HG02798 (cell line): ENCODE data around the gene PCDHB7.
"Not testable (repeated sequence)": the region's sequence is repeated elsewhere in the genome, so short reads cannot be mapped to it uniquely, and the experiment has no call there.

ENCODE experiments used
- ATAC-seq: cut with Tn5 transposase; IDR thresholded peaks from one replicate; pipeline ENCODE4 v1.9.1; 2021; ENCODE audit warnings: mild to moderate bottlenecking; ENCODE audit not compliant: unreplicated experiment, poor library complexity

Gene PCDHB7

DNA sequence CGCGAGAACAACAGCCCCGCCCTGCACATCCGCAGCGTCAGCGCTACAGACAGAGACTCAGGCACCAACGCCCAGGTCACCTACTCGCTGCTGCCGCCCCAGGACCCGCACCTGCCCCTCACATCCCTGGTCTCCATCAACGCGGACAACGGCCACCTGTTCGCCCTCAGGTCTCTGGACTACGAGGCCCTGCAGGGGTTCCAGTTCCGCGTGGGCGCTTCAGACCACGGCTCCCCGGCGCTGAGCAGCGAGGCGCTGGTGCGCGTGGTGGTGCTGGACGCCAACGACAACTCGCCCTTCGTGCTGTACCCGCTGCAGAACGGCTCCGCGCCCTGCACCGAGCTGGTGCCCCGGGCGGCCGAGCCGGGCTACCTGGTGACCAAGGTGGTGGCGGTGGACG lies 43.1 kb downstream of the PCDHB7 start:
- not testable (repeated sequence) for ATAC-seq

DNA sequence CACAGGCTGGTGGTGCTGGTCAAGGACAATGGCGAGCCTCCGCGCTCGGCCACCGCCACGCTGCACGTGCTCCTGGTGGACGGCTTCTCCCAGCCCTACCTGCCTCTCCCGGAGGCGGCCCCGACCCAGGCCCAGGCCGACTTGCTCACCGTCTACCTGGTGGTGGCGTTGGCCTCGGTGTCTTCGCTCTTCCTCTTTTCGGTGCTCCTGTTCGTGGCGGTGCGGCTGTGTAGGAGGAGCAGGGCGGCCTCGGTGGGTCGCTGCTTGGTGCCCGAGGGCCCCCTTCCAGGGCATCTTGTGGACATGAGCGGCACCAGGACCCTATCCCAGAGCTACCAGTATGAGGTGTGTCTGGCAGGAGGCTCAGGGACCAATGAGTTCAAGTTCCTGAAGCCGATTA lies 43.6 kb downstream of the PCDHB7 start:
- not testable (repeated sequence) for ATAC-seq

DNA sequence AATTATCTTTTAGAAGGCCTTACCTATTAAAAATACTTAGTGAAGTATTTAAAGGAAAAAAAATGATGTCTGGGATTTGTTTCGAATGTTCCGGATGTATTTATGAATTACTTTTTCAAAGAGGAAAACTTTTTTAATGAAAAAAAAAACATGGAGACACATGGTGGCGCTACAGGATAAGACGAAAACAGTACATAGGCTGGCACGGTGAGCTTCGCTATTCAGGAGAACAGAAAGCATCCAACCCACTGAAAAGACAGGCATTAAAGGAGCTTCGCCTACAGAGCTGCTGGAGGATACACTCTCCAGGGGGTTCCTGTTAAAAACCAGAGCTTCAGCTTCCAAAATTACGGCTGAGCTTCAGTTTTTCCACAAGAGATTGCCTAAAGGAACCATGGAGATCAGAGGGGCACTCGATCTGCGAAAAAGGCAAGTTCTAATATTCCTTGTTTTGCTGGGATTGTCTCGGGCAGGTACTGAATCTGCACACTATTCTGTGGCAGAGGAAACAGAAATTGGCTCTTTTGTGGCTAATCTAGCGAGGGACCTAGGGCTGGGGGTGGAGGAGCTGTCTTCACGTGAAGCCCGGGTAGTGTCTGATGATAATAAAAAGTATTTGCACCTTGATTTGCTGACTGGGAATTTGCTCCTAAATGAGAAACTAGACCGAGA lies 50.8 kb downstream of the PCDHB7 start, which contains the start of gene PCDHB14:
Gene PCDHB14, plus strand, starts transcription at position 232 of the 672 bp plus-strand sequence. Its CDS starts 163 bp downstream, at position 395.
- no peak for ATAC-seq

DNA sequence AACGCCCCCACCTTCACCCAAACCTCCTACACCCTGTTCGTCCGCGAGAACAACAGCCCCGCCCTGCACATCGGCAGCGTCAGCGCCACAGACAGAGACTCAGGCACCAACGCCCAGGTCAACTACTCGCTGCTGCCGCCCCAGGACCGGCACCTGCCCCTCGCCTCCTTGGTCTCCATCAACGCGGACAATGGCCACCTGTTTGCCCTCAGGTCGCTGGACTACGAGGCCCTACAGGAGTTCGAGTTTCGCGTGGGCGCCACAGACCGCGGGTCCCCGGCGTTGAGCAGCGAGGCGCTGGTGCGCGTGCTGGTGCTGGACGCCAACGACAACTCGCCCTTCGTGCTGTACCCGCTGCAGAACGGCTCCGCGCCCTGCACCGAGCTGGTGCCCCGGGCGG lies 52.4 kb downstream of the PCDHB7 start:
- ATAC-seq = not testable (repeated sequence)

DNA sequence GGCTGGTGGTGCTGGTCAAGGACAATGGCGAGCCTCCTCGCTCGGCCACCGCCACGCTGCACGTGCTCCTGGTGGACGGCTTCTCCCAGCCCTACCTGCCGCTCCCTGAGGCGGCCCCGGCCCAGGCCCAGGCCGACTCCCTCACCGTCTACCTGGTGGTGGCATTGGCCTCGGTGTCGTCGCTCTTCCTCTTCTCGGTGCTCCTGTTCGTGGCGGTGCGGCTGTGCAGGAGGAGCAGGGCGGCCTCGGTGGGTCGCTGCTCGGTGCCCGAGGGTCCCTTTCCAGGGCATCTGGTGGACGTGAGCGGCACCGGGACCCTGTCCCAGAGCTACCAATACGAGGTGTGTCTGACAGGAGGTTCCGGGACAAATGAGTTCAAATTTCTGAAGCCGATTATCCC lies 53.0 kb downstream of the PCDHB7 start:
- ATAC-seq = not testable (repeated sequence)
